A549 (cell line): ENCODE measurements around the gene UVSSA.

Experiments
- FOSL2 ChIP-seq, 2 experiments: fragments of 450-650 bp in 1 of 2; fragments of >200 bp in 1 of 2; sonication (Bioruptor Twin) in 1 of 2; formaldehyde crosslinking; IDR thresholded peaks; 2 replicates each; pipeline versions ENCODE4 v1.5.0 to v1.6.1; 2016 to 2020; ENCODE audit warnings: mild to moderate bottlenecking in 1 of 2, moderate library complexity in 1 of 2
- RAD21 ChIP-seq, 2 experiments: fragments of >200 bp in 1 of 2; sonication (Bioruptor Twin) in 1 of 2; formaldehyde crosslinking in 1 of 2; IDR thresholded peaks in 1 of 2; conservative IDR thresholded peaks in 1 of 2; 2 replicates in 1 of 2; 3 replicates in 1 of 2; pipeline ENCODE4 v1.6.1; 2012 to 2018; ENCODE audit warnings: inconsistent platforms in 1 of 2
- ZFP36 ChIP-seq: fragments of 450-650 bp; IDR thresholded peaks from 2 replicates; pipeline ENCODE4 v1.6.1; 2014; ENCODE audit warnings: borderline replicate concordance; ENCODE audit not compliant: partially characterized antibody
- TF ChIP-seq, protein P1 (sequence below): fragments of >200 bp; sonication (Bioruptor Twin); formaldehyde crosslinking; IDR thresholded peaks from 3 replicates; pipeline ENCODE4 v1.5.1; 2016

DNA sequence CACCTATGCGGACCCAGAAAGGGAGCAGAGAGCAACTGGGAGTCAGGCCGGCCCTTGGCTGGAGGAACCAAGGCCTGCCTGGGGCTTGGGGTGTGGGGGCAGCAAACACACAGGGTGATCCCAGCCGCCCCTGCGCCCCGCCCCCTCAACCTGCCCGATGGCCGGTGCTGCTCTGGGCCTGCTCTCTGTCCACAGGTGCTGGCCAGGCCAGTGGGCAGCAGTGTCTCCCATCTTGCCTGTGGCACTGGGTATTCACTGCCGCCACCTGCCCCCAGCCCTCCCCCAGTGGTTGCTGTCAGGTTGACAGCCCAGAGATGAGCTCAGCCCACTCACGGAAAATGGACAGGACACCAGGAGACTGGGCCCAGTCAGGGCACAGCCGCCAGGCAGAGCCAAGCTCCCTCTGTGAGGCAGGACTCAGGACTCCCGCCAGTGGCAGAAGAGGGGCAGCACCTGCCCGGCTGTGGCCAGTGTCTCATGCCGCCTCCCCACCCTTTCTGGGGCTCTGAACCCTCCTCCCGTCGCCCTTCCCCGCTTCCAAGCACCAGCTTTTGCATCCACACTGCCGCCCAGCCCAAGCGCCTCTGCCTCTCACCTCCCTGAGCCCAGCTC, 54.5 kb downstream of the UVSSA start:
- TF ChIP-seq, protein P1, sequence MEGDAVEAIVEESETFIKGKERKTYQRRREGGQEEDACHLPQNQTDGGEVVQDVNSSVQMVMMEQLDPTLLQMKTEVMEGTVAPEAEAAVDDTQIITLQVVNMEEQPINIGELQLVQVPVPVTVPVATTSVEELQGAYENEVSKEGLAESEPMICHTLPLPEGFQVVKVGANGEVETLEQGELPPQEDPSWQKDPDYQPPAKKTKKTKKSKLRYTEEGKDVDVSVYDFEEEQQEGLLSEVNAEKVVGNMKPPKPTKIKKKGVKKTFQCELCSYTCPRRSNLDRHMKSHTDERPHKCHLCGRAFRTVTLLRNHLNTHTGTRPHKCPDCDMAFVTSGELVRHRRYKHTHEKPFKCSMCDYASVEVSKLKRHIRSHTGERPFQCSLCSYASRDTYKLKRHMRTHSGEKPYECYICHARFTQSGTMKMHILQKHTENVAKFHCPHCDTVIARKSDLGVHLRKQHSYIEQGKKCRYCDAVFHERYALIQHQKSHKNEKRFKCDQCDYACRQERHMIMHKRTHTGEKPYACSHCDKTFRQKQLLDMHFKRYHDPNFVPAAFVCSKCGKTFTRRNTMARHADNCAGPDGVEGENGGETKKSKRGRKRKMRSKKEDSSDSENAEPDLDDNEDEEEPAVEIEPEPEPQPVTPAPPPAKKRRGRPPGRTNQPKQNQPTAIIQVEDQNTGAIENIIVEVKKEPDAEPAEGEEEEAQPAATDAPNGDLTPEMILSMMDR, result no peak
- no peak for TF ChIP-seq ZFP36
- TF ChIP-seq RAD21 (conservative IDR thresholded peaks at IDR 0.05 in 1 of 2, IDR thresholded peaks at IDR 0.05 in 1 of 2), result no peak
- no peak for TF ChIP-seq FOSL2 (IDR thresholded peaks at IDR 0.05)
- no peak for TF ChIP-seq FOSL2 (CRISPR knock-in tag; IDR thresholded peaks at IDR 0.05)
